Measurements from ENCODE around the gene GDPD5.

GDPD5 gene

GRCh38 chr11:75463106-75463774 lies 62.5 kb downstream of the GDPD5 start:
- peaks cover 0 to 10% (median 0%) of the 10 kb centered on the region in 11 experiments; a peak in 1 of 22 replicates for H4K20me1 ChIP-seq
- H3K9me3 ChIP-seq (replicated peaks in 1 of 11) = no peaks in the 10 kb centered on the region
- no peak overlapping the region for H3K4me2 ChIP-seq
- peaks cover 8 to 19% (median 10%) of the 10 kb centered on the region in 10 experiments; a peak in 19 of 20 replicates for H3K4me1 ChIP-seq
- H3K4me3 ChIP-seq = no peak overlapping the region
- H3K9ac ChIP-seq = no peak overlapping the region
- H3K36me3 ChIP-seq = peaks cover 0 to 7% (median 0%) of the 10 kb centered on the region in 11 experiments; a peak in 1 of 22 replicates
- H3K27ac ChIP-seq = no peak overlapping the region
- no peak for TF ChIP-seq Cebpa-rat (IDR thresholded peaks at IDR 0.05)
- H3K27me3 ChIP-seq = no peaks in the 10 kb centered on the region

- H4K20me1 ChIP-seq = peaks cover 0 to 10% (median 0%) of the 10 kb centered on the region in 11 experiments; a peak in 1 of 22 replicates
- H3K27ac ChIP-seq = no peak overlapping the region
- no peak overlapping the region for H3K4me3 ChIP-seq
- peaks cover 0 to 10% (median 3%) of the 10 kb centered on the region in 10 experiments; a peak in 10 of 20 replicates for H3K4me1 ChIP-seq
- H3K27me3 ChIP-seq = no peaks in the 10 kb centered on the region
- no peak overlapping the region for H3K9ac ChIP-seq
- no peak overlapping the region for H3K4me2 ChIP-seq
- TF ChIP-seq Cebpa-rat (IDR thresholded peaks at IDR 0.05) = no peak
- H3K9me3 ChIP-seq (replicated peaks in 1 of 11) = no peaks in the 10 kb centered on the region
- H3K36me3 ChIP-seq = peaks cover 0 to 7% (median 0%) of the 10 kb centered on the region in 11 experiments; a peak in 1 of 22 replicates
These were observed 63.6 kb downstream of the GDPD5 start for GRCh38 chr11:75462117-75462653.

GRCh38 chr11:75461151-75461550 lies 64.6 kb downstream of the GDPD5 start:
- Histone ChIP-seq H3K9me3 (replicated peaks in 1 of 11) (no peaks in the 10 kb centered on the region), H4K20me1 (peaks cover 0 to 10% (median 0%) of the 10 kb centered on the region in 11 experiments; a peak in 1 of 22 replicates), H3K36me3 (peaks cover 0 to 7% (median 0%) of the 10 kb centered on the region in 11 experiments; a peak in 2 of 22 replicates), H3K4me1 (peaks cover 0 to 5% (median under 1%) of the 10 kb centered on the region in 10 experiments; a peak in 8 of 20 replicates), H3K27me3 (no peaks in the 10 kb centered on the region), H3K4me2 (no peak overlapping the region), H3K4me3 (no peak overlapping the region), H3K27ac (no peak overlapping the region), H3K9ac (no peak overlapping the region)
- no peak for TF ChIP-seq Cebpa-rat (IDR thresholded peaks at IDR 0.05)

- Histone ChIP-seq H4K20me1 (no peaks in the 10 kb centered on the region), H3K4me3 (no peak overlapping the region), H3K4me1 (no peaks in the 10 kb centered on the region), H3K4me2 (no peak overlapping the region), H3K27ac (no peak overlapping the region), H3K36me3 (peaks cover 0 to 7% (median 0%) of the 10 kb centered on the region in 11 experiments; a peak in 3 of 22 replicates), H3K9ac (no peak overlapping the region), H3K27me3 (no peaks in the 10 kb centered on the region), H3K9me3 (replicated peaks in 1 of 11) (no peaks in the 10 kb centered on the region)
- TF ChIP-seq Cebpa-rat (IDR thresholded peaks at IDR 0.05) = no peak
These were observed 69.1 kb downstream of the GDPD5 start for GRCh38 chr11:75456596-75457183.

- no peak overlapping the region for H3K4me3 ChIP-seq
- no peaks in the 10 kb centered on the region for H3K9me3 ChIP-seq (replicated peaks in 1 of 11)
- no peaks in the 10 kb centered on the region for H4K20me1 ChIP-seq
- no peak overlapping the region for H3K27ac ChIP-seq
- H3K9ac ChIP-seq = no peak overlapping the region
- no peak overlapping the region for H3K4me2 ChIP-seq
- no peaks in the 10 kb centered on the region for H3K4me1 ChIP-seq
- H3K36me3 ChIP-seq = peaks cover 0 to 4% (median 0%) of the 10 kb centered on the region in 11 experiments; a peak in 3 of 22 replicates
- no peaks in the 10 kb centered on the region for H3K27me3 ChIP-seq
- no peak for TF ChIP-seq Cebpa-rat (IDR thresholded peaks at IDR 0.05)
These were observed 70.8 kb downstream of the GDPD5 start for GRCh38 chr11:75454987-75455386.

GRCh38 chr11:75453916-75454655 lies 71.7 kb downstream of the GDPD5 start:
- peaks cover 0 to 4% (median 0%) of the 10 kb centered on the region in 11 experiments; a peak in 3 of 22 replicates for H3K36me3 ChIP-seq
- H3K27ac ChIP-seq = no peak overlapping the region
- H3K4me2 ChIP-seq = no peak overlapping the region
- no peak for TF ChIP-seq Cebpa-rat (IDR thresholded peaks at IDR 0.05)
- no peaks in the 10 kb centered on the region for H3K9me3 ChIP-seq (replicated peaks in 1 of 11)
- no peaks in the 10 kb centered on the region for H3K4me1 ChIP-seq
- no peaks in the 10 kb centered on the region for H3K27me3 ChIP-seq
- no peak overlapping the region for H3K4me3 ChIP-seq
- no peak overlapping the region for H3K9ac ChIP-seq
- no peaks in the 10 kb centered on the region for H4K20me1 ChIP-seq

- H3K9me3 ChIP-seq (replicated peaks in 1 of 11) = no peaks in the 10 kb centered on the region
- H3K27ac ChIP-seq = no peak overlapping the region
- no peak overlapping the region for H3K9ac ChIP-seq
- H3K4me3 ChIP-seq = no peak overlapping the region
- H3K36me3 ChIP-seq = peaks cover 0 to 4% (median 0%) of the 10 kb centered on the region in 11 experiments; a peak in 2 of 22 replicates
- H3K4me1 ChIP-seq = no peaks in the 10 kb centered on the region
- no peak overlapping the region for H3K4me2 ChIP-seq
- no peaks in the 10 kb centered on the region for H3K27me3 ChIP-seq
- TF ChIP-seq Cebpa-rat (IDR thresholded peaks at IDR 0.05) = no peak
- peaks cover 0 to 2% (median 0%) of the 10 kb centered on the region in 11 experiments; a peak in 2 of 22 replicates for H4K20me1 ChIP-seq
These were observed 74.6 kb downstream of the GDPD5 start for GRCh38 chr11:75450826-75451821.

GRCh38 chr11:75450236-75450635 lies 75.5 kb downstream of the GDPD5 start:
- TF ChIP-seq Cebpa-rat (IDR thresholded peaks at IDR 0.05) = no peak
- Histone ChIP-seq H4K20me1 (peaks cover 0 to 8% (median 0%) of the 10 kb centered on the region in 11 experiments; a peak in 2 of 22 replicates), H3K9ac (no peak overlapping the region), H3K9me3 (replicated peaks in 1 of 11) (no peaks in the 10 kb centered on the region), H3K27ac (no peak overlapping the region), H3K4me3 (no peak overlapping the region), H3K27me3 (no peaks in the 10 kb centered on the region), H3K36me3 (peaks cover 0 to 4% (median 0%) of the 10 kb centered on the region in 11 experiments; a peak in 2 of 22 replicates), H3K4me1 (no peaks in the 10 kb centered on the region), H3K4me2 (no peak overlapping the region)
